NCI-H526 treated with DMSO at 0.1 percent for 48 hours (cell line): ENCODE measurements around the gene RAMAC.
"Not testable (repeated sequence)": the region's sequence is repeated elsewhere in the genome, so short reads cannot be mapped to it uniquely, and the experiment has no call there.

ENCODE experiments used
- DNase-seq: peaks from one replicate; lab custom pipeline; 2025; lab: John Stamatoyannopoulos, UW

Gene RAMAC

DNA sequence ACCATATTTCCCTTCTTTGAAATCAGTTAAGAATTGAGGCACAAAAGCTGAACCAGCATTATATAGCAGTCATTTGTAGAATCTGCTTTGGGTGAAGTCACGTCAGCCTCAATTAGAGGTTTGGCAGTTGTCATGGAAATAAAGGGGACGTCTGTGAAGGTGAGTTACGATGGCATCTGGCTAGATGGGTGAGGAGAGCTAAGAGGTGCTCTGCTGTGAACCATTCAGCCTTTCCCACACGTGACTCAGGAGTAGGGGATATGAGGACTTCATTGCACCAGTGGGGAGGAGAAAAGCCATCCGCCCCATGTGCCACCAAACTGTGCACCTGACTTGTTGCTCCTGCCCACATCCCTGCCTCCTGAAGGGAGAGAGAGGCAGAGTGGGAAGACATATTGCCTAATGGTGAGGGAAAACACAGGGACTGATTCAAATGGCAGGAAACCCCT is 28.2 kb downstream of the RAMAC start:
- no peak for DNase-seq

DNA sequence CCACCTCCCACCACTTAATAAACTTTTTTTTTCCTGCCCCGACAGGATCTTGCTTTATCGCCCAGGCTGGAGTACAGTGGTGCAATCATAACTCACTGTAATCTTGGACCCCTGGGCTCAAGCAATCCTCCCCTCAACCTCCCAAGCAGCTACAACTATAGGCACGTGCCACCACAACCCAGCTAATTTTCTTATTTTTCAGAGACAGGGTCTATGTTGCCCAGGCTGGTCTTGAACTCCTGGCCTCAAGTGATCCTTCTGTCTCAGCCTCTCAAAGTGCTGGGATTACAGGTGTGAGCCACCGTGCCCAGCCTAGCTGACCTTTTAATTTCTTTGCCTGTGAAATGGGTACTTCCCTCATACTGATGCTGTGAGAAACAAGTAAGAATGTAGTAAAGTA is 29.4 kb downstream of the RAMAC start:
- DNase-seq: no peak

DNA sequence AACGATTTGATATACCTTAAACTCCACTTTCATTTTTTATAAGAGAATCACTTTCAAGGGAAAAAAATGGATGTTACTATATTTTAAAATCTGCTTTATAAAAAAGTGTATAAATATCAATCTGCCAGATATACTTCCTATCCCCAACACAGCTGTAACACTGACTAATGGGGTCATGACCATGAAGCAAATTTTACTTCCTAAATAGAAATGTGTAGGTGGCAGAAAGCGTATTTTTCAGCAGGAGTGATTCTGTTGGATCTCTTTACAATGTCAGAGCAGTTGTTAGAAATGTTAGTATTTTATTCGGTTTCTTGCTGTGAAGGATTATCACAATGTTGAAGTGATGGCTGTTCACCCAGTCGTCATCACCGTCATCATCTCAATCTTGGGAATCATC is 30.9 kb downstream of the RAMAC start:
- no peak for DNase-seq

DNA sequence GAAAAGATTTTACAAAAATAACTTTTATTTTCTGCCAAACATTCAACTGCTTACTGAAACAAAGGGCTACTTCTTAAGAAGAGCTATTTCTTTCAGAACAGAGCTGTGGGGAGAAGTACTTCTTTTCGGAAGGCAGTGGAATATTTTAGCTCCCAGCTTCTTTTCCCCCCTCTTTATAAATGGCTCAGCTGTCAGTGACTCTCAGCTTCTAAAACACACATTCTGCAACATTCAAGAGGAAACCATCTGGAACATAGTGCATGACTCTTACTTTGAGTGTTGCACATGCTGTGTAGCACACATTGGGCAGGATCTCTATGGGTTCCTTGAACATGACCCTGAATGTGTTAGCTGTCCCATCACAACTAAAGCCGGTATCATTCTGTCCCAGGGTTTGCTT is 32.4 kb downstream of the RAMAC start:
- no peak for DNase-seq

GRCh38 chr15:83030021-83030420 is 44.0 kb downstream of the RAMAC start:
- no peak for DNase-seq

- not testable (repeated sequence) for DNase-seq
These were observed 45.2 kb downstream of the RAMAC start for GRCh38 chr15:83031234-83031633.

- no peak for DNase-seq
These were observed 50.2 kb downstream of the RAMAC start for GRCh38 chr15:83036253-83036652.

- DNase-seq: no peak
These were observed 53.2 kb downstream of the RAMAC start for GRCh38 chr15:83039206-83039605.
